Activated naive CD8-positive, alpha-beta T cell treated with anti-CD3 and anti-CD28 coated beads for 36 hours (primary cell): ENCODE data around the gene ATP1A3. TPM values are rescaled to one million over a fixed set of nuclear protein-coding genes. Genes with fewer than 3 reads are reported as not detected.

ENCODE experiments used
- total RNA-seq, 2 experiments: library from RNA; stranded (reverse); gene quantifications; one replicate each; pipeline ENCODE4 v1.2.3, GENCODE V29; 2021

ATP1A3 gene
- total RNA-seq, 2 experiments from 2014 or later, result 4.3 to 4.8 TPM

Other genes with a start within 250 kb of the ATP1A3 start
- not detected for gene CEACAM6, start 238.7 kb downstream of the ATP1A3 start, total RNA-seq
- not detected for gene CEACAM3, start 197.6 kb downstream of the ATP1A3 start, total RNA-seq
- gene LYPD4, start 149.5 kb downstream of the ATP1A3 start, total RNA-seq, result not detected
- gene DMRTC2, start 149.2 kb downstream of the ATP1A3 start, total RNA-seq, result not detected
- gene RPS19, start 134.0 kb downstream of the ATP1A3 start, total RNA-seq, result 1,000 to 10,000 TPM; 3,012 to 3,178 TPM
- 10 to 100 TPM; 28.8 to 32.2 TPM for gene CD79A, start 117.0 kb downstream of the ATP1A3 start, total RNA-seq
- gene ARHGEF1, start 111.0 kb downstream of the ATP1A3 start, total RNA-seq, result 100 to 1,000 TPM; 285 to 295 TPM
- gene ERFL, start 65.8 kb downstream of the ATP1A3 start, total RNA-seq, result 1 to 10 TPM; 1.1 to 1.2 TPM
- gene RABAC1, start 34.9 kb downstream of the ATP1A3 start, total RNA-seq, result 10 to 100 TPM; 46.9 to 50.7 TPM
- gene GRIK5, start 76.0 kb upstream of the ATP1A3 start, total RNA-seq, result under 1 TPM; 0.58 to 0.74 TPM
- gene ZNF574, start 81.9 kb upstream of the ATP1A3 start, total RNA-seq, result 10 to 100 TPM; 15.5 to 16.0 TPM
- 10 to 100 TPM; 50.8 to 52.2 TPM for gene POU2F2, start 138.2 kb upstream of the ATP1A3 start, total RNA-seq
- 10 to 100 TPM; 16.2 to 17.6 TPM for gene DEDD2, start 223.4 kb upstream of the ATP1A3 start, total RNA-seq
- gene ZNF526, start 226.1 kb upstream of the ATP1A3 start, total RNA-seq, result 10 to 100 TPM; 12.1 to 14.5 TPM
- gene GSK3A, start 248.4 kb upstream of the ATP1A3 start, total RNA-seq, result 10 to 100 TPM; 38.2 to 39.0 TPM